ENCODE measurements around the gene CFAP57. TPM values are rescaled to one million over a fixed set of nuclear protein-coding genes. Genes with fewer than 3 reads are reported as not detected.
A peak's percentile ranks its signal among the peaks of the same experiment; 100 is the strongest.

CFAP57 gene
- total and polyA plus RNA-seq, 2 of the 8 experiments (the other 6 are each of a cell fraction or from before 2014, with no cell fraction given), result 0.20 to 0.80 TPM

- H3K14ac ChIP-seq (ENCODE audit: insufficient read length), result no peak overlapping the region
- H2AK5ac ChIP-seq (ENCODE audit: low read depth, low read length), result no peak overlapping the region
- no peak overlapping the region for H3K56ac ChIP-seq (replicated peaks; ENCODE audit: insufficient read length, low read depth, low read length)
- no peak overlapping the region for H4K5ac ChIP-seq (ENCODE audit: insufficient read length, low read depth, low read length)
- POLR2A ChIA-PET (ENCODE audit: partially characterized antibody), result interaction anchor here (1.6 kb wide), 1 partner anchor 84 kb away, joined by 4 read pairs; the partner anchor contains the start of gene CDC20
- H3K18ac ChIP-seq (ENCODE audit: extremely low read depth, low read length), result no peak overlapping the region
- 0 out of 4 replicates have a peak, but pooled peaks cover 0 to 3% of the 10 kb centered on the region in 2 experiments for H3K79me2 ChIP-seq (ENCODE audit: control insufficient read depth in 1 of 2, insufficient read depth in 2 of 2, low read length in 2 of 2)
- H3K4me2 ChIP-seq (ENCODE audit: insufficient read depth in 1 of 2, low read depth in 2 of 2, low read length in 2 of 2), result no peak overlapping the region
- no peak overlapping the region for H2AFZ ChIP-seq (ENCODE audit: low read length)
- H3K4me1 ChIP-seq (replicated peaks in 1 of 4; ENCODE audit: control insufficient read depth in 3 of 4, insufficient read depth in 4 of 4, low read length in 3 of 4), result peaks cover 0 to 11% (median 5%) of the 10 kb centered on the region in 4 experiments; a peak in 5 of 7 replicates
- H3K4me3 ChIP-seq (ENCODE audit: extremely low read depth in 1 of 4, insufficient read depth in 2 of 4, low read depth in 3 of 4, low read length in 4 of 4), result no peak overlapping the region
- H3K4ac ChIP-seq (replicated peaks; ENCODE audit: insufficient read length, low read depth, low read length), result no peak overlapping the region
- no peak for FAIRE-seq
- H3K23ac ChIP-seq (ENCODE audit: insufficient read length), result no peak overlapping the region
- peaks cover 2 to 12% (median 6%) of the 10 kb centered on the region in 4 experiments; a peak in 6 of 8 replicates for H3K36me3 ChIP-seq (ENCODE audit: control insufficient read depth in 2 of 4, insufficient read depth in 4 of 4, low read length in 3 of 4)
- H2BK12ac ChIP-seq (ENCODE audit: low read depth, low read length), result no peak overlapping the region
- no peak for DNase-seq (ENCODE audit: low read depth in 1 of 2, low spot score in 2 of 2)
- peak overlapping the region; percentile 33; the same call in 1 of the 2 replicates for H2BK15ac ChIP-seq (ENCODE audit: low read length)
- H3K79me1 ChIP-seq (ENCODE audit: low read depth, low read length), result peaks cover 3% of the 10 kb centered on the region
- H2BK20ac ChIP-seq (ENCODE audit: low read length), result no peak overlapping the region
- no peaks in the 10 kb centered on the region for H4K20me1 ChIP-seq (replicated peaks in 1 of 2; ENCODE audit: control insufficient read depth in 1 of 2, insufficient read depth in 2 of 2, low read length in 2 of 2)
- H3K27ac ChIP-seq (ENCODE audit: low read depth, low read length), result no peak overlapping the region
- peak overlapping the region; percentile 60; the same call in 1 of the 2 replicates for H2BK5ac ChIP-seq (ENCODE audit: low read depth, low read length)
- no peaks in the 10 kb centered on the region for H3K9me3 ChIP-seq (ENCODE audit: insufficient read depth in 2 of 2, low read depth in 1 of 2, low read length in 1 of 2)
- WGBS, 2 experiments (ENCODE audit: extremely low coverage in 1 of 2, insufficient coverage in 1 of 2, insufficient read length in 1 of 2, insufficient replicate concordance in 2 of 2, low coverage in 1 of 2, low lambda C conversion rate in 2 of 2, missing lambda C conversion rate in 1 of 2), result 79% methylated on average over 11 of the region's 11 CpGs; no CpG with 5 or more reads in 1 of the 2 experiments
- H4K91ac ChIP-seq (replicated peaks; ENCODE audit: insufficient read length, low read length), result peak overlapping the region; percentile 18
- H3K9ac ChIP-seq (replicated peaks in 1 of 4; ENCODE audit: extremely low read depth in 1 of 4, low read depth in 3 of 4, low read length in 3 of 4), result no peak overlapping the region
- CTCF ChIA-PET (ENCODE audit: partially characterized antibody), result interaction anchor here (0.9 to 2.7 kb wide), 2 partner anchors 12 to 39 kb away, joined by 3 to 10 read pairs; partner anchors contain the start of gene C1orf210
- no peak overlapping the region for H2BK120ac ChIP-seq (replicated peaks; ENCODE audit: low read depth, low read length)
- H3K23me2 ChIP-seq (ENCODE audit: low read depth, low read length), result peaks cover 5% of the 10 kb centered on the region; the same call in 1 of the 2 replicates
- H3K27me3 ChIP-seq (replicated peaks in 1 of 4; ENCODE audit: control insufficient read depth in 3 of 4, extremely low read depth in 1 of 4, insufficient read depth in 3 of 4, low read length in 3 of 4), result no peaks in the 10 kb centered on the region
- no peak overlapping the region for H4K8ac ChIP-seq (ENCODE audit: extremely low read depth, insufficient read depth, low read length)
- TF ChIP-seq ATF2 (IDR thresholded peaks at IDR 0.05; ENCODE audit: low read length), result no peak
- no peak for TF ChIP-seq KDM1A (IDR thresholded peaks at IDR 0.05; ENCODE audit: borderline replicate concordance, low read length)
- TF ChIP-seq EZH2 (IDR thresholded peaks at IDR 0.05; ENCODE audit: low read depth, low read length, severe bottlenecking), result no peak
Measured at GRCh38 chr1:43274125-43274803, 102.1 kb downstream of the CFAP57 start.

Measured in H1 (cell line).